ENCODE data around the gene PRPF40A. TPM values are rescaled to one million over a fixed set of nuclear protein-coding genes. Genes with fewer than 3 reads are reported as not detected.
"Not testable (repeated sequence)": the region's sequence is repeated elsewhere in the genome, so short reads cannot be mapped to it uniquely, and the experiment has no call there.

The PRPF40A gene
- total RNA-seq = 10 to 100 TPM; 59.4 to 73.3 TPM
- polyA plus RNA-seq = 10 to 100 TPM; 22.7 to 24.5 TPM
- long read RNA-seq, donor 1, partial matches to known transcripts = 73 of 114 reads
- long read RNA-seq, donor 1, other reads (novel, unspliced or antisense) = 41 of 114 reads
- long read RNA-seq, donor 2, partial matches to known transcripts = 8 of 18 reads
- long read RNA-seq, donor 2, other reads (novel, unspliced or antisense) = 10 of 18 reads

DNA sequence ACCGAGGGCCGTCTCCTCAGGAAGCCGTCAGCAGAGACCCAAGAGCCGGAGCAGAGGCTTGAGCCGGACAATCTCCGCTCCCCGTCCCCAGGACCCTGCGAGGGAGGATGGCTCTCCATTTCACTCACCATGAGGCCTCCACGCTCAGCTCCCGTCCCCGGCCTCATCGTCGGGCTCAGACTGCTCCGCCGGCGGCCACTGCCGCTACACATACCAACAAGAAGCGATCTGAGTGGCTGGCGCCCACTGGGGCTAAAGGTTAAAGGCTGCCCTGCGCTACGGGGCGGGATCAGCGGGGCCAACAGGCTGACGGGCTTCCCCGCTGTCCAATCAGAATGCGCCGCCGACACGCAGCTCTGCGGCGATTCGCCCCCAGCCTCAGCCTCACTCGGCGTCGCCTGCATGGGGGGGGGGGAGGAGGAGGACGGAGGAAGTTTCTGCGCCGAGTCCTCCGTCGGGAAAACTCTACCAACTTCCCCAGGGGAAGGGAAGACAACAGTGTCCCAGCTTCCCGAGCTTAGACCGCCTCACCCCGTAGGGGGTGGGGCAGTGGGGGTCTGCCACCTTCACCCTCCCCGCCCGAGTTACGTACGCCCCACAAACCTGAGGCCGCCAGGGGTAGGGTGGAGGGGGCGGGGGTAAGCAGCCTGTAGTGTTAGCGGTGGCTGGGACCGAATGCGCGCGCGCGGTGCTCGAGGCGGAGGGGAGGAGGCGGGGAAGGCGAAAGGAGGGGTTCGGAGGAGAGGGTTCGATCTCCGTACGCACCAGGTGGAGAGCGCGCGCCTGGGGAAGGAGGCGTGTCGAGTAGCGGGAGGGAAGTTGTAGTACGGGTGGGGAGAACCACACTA lies at the start of gene PRPF40A:
PRPF40A (minus strand) TSS at position 234 of the 848 bp plus-strand sequence; CDS start at position 212, 22 bp downstream.
- peaks cover 0 to 6% of the 10 kb centered on the region in 2 donors for H3K4me1 ChIP-seq (ENCODE audit: control insufficient read depth in 1 of 2, insufficient read depth in 2 of 2, low read length in 2 of 2)
- H3K4me3 ChIP-seq (ENCODE audit: low read length in 2 of 2) = peak within 1 kb of the TSS; percentile 77 to 91
- peak within 1 kb of the TSS; percentile 62 to 87 for H3K27ac ChIP-seq (ENCODE audit: low read depth in 1 of 2, low read length in 2 of 2)
- DNase-seq (peak; percentile 99 to 100), ATAC-seq (ENCODE audit: low FRiP score) (peak; percentile 97)
- WGBS, 2 donors = 0% methylated on average over 68 to 71 of the region's 71 CpGs
- H3K9me3 ChIP-seq (ENCODE audit: control insufficient read depth, low read length) = no peaks in the 10 kb centered on the region
- no peaks in the 10 kb centered on the region for H3K36me3 ChIP-seq (ENCODE audit: control insufficient read depth in 1 of 2, insufficient read depth in 2 of 2, low read length in 1 of 2)
- intact Hi-C loops (cut with DNase I) = loop anchor here in 1 of 2 donors (5.0 kb wide), 1 partner anchor 540 kb away; the partner anchor contains the start of gene STAM2
- H3K27me3 ChIP-seq (ENCODE audit: control insufficient read depth in 1 of 2, insufficient read depth in 2 of 2, low read length in 1 of 2) = no peaks in the 10 kb centered on the region

DNA sequence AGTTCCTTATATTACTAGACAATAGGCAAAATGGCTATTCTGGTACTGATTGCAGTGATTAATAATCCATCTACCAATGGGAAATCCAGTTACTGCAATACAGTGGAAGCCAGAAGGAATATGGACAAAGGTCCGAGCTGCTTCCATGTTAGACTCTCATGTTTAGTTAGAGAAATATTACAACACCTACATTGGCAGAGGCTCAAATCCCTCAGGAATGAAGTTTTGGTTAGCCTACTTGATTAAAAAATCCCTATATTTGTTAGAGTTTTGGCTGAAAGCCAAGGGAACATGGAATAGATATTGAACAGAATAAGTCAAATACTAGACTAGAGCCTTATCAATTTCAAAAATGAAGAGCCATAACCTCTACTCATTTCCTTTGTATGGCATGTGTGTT lies 49.7 kb upstream of the PRPF40A start:
- intact Hi-C loops (cut with DNase I) = no loop called here
- WGBS, 2 donors = 54 to 70% methylated on average over 1 of the region's 1 CpG
- H3K4me3 ChIP-seq (ENCODE audit: low read length in 2 of 2) = no peak overlapping the region
- H3K36me3 ChIP-seq (ENCODE audit: control insufficient read depth in 1 of 2, insufficient read depth in 2 of 2, low read length in 1 of 2) = peaks cover 0 to 3% of the 10 kb centered on the region in 2 donors
- H3K9me3 ChIP-seq (ENCODE audit: control insufficient read depth, low read length) = no peaks in the 10 kb centered on the region
- H3K27ac ChIP-seq (ENCODE audit: low read depth in 1 of 2, low read length in 2 of 2) = no peak overlapping the region
- ATAC-seq (ENCODE audit: low FRiP score) (no peak), DNase-seq (no peak)
- no peaks in the 10 kb centered on the region for H3K4me1 ChIP-seq (ENCODE audit: control insufficient read depth in 1 of 2, insufficient read depth in 2 of 2, low read length in 2 of 2)
- no peaks in the 10 kb centered on the region for H3K27me3 ChIP-seq (ENCODE audit: control insufficient read depth in 1 of 2, insufficient read depth in 2 of 2, low read length in 1 of 2)

- intact Hi-C loops (cut with DNase I) = no loop called here
- H3K4me1 ChIP-seq (ENCODE audit: control insufficient read depth in 1 of 2, insufficient read depth in 2 of 2, low read length in 2 of 2) = no peaks in the 10 kb centered on the region
- WGBS, 2 donors = 85 to 89% methylated on average over 1 of the region's 1 CpG
- peaks cover 0 to 3% of the 10 kb centered on the region in 2 donors for H3K36me3 ChIP-seq (ENCODE audit: control insufficient read depth in 1 of 2, insufficient read depth in 2 of 2, low read length in 1 of 2)
- DNase-seq (no peak), ATAC-seq (ENCODE audit: low FRiP score) (no peak)
- H3K27me3 ChIP-seq (ENCODE audit: control insufficient read depth in 1 of 2, insufficient read depth in 2 of 2, low read length in 1 of 2) = no peaks in the 10 kb centered on the region
- no peak overlapping the region for H3K4me3 ChIP-seq (ENCODE audit: low read length in 2 of 2)
- H3K27ac ChIP-seq (ENCODE audit: low read depth in 1 of 2, low read length in 2 of 2) = no peak overlapping the region
- no peaks in the 10 kb centered on the region for H3K9me3 ChIP-seq (ENCODE audit: control insufficient read depth, low read length)
Observed at GRCh38 chr2:152763651-152764050, 46.4 kb upstream of the PRPF40A start.

DNA sequence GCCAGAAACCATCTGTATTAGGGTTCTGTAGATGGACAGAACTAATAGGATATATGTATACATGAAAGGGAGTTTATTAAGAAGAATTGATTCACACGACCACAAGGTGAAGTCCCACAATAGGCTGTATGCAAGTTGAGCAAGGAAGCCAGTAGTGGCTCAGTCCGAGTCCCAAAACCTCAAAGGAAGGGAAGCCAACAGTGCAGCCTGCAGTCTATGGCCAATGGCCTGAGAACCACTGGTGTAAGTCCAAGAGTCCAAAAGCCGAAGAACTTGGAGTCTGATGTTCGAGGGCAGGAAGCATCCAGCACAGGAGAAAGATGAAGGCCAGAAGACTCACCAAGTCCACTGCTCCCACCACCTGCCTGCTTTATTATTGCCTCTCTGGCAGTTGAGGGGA lies 45.9 kb upstream of the PRPF40A start:
- H3K9me3 ChIP-seq (ENCODE audit: control insufficient read depth, low read length); H3K36me3 ChIP-seq (ENCODE audit: control insufficient read depth in 1 of 2, insufficient read depth in 2 of 2, low read length in 1 of 2); H3K27ac ChIP-seq (ENCODE audit: low read depth in 1 of 2, low read length in 2 of 2); H3K4me1 ChIP-seq (ENCODE audit: control insufficient read depth in 1 of 2, insufficient read depth in 2 of 2, low read length in 2 of 2); H3K4me3 ChIP-seq (ENCODE audit: low read length in 2 of 2); DNase-seq; H3K27me3 ChIP-seq (ENCODE audit: control insufficient read depth in 1 of 2, insufficient read depth in 2 of 2, low read length in 1 of 2); ATAC-seq (ENCODE audit: low FRiP score); intact Hi-C loops (cut with DNase I): not testable (repeated sequence)
- 83 to 87% methylated on average over 4 of the region's 4 CpGs for WGBS, 2 donors

GRCh38 chr2:152762202-152762601 lies 44.9 kb upstream of the PRPF40A start:
- Histone ChIP-seq H3K9me3 (ENCODE audit: control insufficient read depth, low read length) (no peaks in the 10 kb centered on the region), H3K4me1 (ENCODE audit: control insufficient read depth in 1 of 2, insufficient read depth in 2 of 2, low read length in 2 of 2) (no peaks in the 10 kb centered on the region), H3K36me3 (ENCODE audit: control insufficient read depth in 1 of 2, insufficient read depth in 2 of 2, low read length in 1 of 2) (peaks cover 0 to 3% of the 10 kb centered on the region in 2 donors), H3K27me3 (ENCODE audit: control insufficient read depth in 1 of 2, insufficient read depth in 2 of 2, low read length in 1 of 2) (no peaks in the 10 kb centered on the region), H3K27ac (ENCODE audit: low read depth in 1 of 2, low read length in 2 of 2) (no peak overlapping the region), H3K4me3 (ENCODE audit: low read length in 2 of 2) (no peak overlapping the region)
- peak; percentile 74 for ATAC-seq (ENCODE audit: low FRiP score)
- intact Hi-C loops (cut with DNase I) = no loop called here
- DNase-seq = no peak
- 34 to 53% methylated on average over 5 of the region's 5 CpGs for WGBS, 2 donors

- intact Hi-C loops (cut with DNase I) = no loop called here
- Histone ChIP-seq H3K27ac (ENCODE audit: low read depth in 1 of 2, low read length in 2 of 2) (no peak overlapping the region), H3K27me3 (ENCODE audit: control insufficient read depth in 1 of 2, insufficient read depth in 2 of 2, low read length in 1 of 2) (no peaks in the 10 kb centered on the region), H3K36me3 (ENCODE audit: control insufficient read depth in 1 of 2, insufficient read depth in 2 of 2, low read length in 1 of 2) (peaks cover 0 to 3% of the 10 kb centered on the region in 2 donors), H3K9me3 (ENCODE audit: control insufficient read depth, low read length) (no peaks in the 10 kb centered on the region), H3K4me3 (ENCODE audit: low read length in 2 of 2) (no peak overlapping the region), H3K4me1 (ENCODE audit: control insufficient read depth in 1 of 2, insufficient read depth in 2 of 2, low read length in 2 of 2) (no peaks in the 10 kb centered on the region)
- ATAC-seq (ENCODE audit: low FRiP score) (no peak), DNase-seq (no peak)
- WGBS, 2 donors = 83% methylated on average over 4 of the region's 4 CpGs
Observed at GRCh38 chr2:152761214-152761613, 44.0 kb upstream of the PRPF40A start.

- no peak overlapping the region for H3K27ac ChIP-seq (ENCODE audit: low read depth in 1 of 2, low read length in 2 of 2)
- ATAC-seq (ENCODE audit: low FRiP score) (no peak), DNase-seq (no peak)
- H3K9me3 ChIP-seq (ENCODE audit: control insufficient read depth, low read length) = no peaks in the 10 kb centered on the region
- H3K27me3 ChIP-seq (ENCODE audit: control insufficient read depth in 1 of 2, insufficient read depth in 2 of 2, low read length in 1 of 2) = no peaks in the 10 kb centered on the region
- peaks cover 3% of the 10 kb centered on the region in 2 donors for H3K36me3 ChIP-seq (ENCODE audit: control insufficient read depth in 1 of 2, insufficient read depth in 2 of 2, low read length in 1 of 2)
- intact Hi-C loops (cut with DNase I) = no loop called here
- 91 to 92% methylated on average over 6 of the region's 6 CpGs for WGBS, 2 donors
- no peaks in the 10 kb centered on the region for H3K4me1 ChIP-seq (ENCODE audit: control insufficient read depth in 1 of 2, insufficient read depth in 2 of 2, low read length in 2 of 2)
- no peak overlapping the region for H3K4me3 ChIP-seq (ENCODE audit: low read length in 2 of 2)
Observed at GRCh38 chr2:152759290-152760072, 42.2 kb upstream of the PRPF40A start.

DNA sequence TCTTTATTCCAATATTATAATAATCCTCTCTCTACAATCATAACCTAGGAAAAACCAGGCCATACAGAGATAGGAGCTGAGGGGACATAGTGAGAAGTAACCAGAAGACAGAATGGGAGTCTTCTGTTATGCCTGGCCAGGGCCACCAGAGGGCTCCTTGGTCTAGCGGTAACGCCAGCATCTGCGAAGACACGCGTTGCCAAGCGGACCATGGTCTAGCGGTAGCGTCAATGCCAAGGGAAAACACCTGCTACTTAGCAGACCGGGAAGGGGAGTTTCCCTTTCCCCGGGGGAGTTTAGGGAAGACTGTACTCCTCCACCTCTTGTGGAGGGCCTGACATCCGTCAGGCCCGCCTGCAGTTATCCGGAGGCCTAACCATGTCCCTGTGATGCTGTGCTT lies 37.8 kb upstream of the PRPF40A start:
- no peak overlapping the region for H3K4me3 ChIP-seq (ENCODE audit: low read length in 2 of 2)
- H3K9me3 ChIP-seq (ENCODE audit: control insufficient read depth, low read length) = no peaks in the 10 kb centered on the region
- no peak overlapping the region for H3K27ac ChIP-seq (ENCODE audit: low read depth in 1 of 2, low read length in 2 of 2)
- WGBS, 2 donors = 86 to 87% methylated on average over 13 of the region's 13 CpGs
- intact Hi-C loops (cut with DNase I) = no loop called here
- no peaks in the 10 kb centered on the region for H3K4me1 ChIP-seq (ENCODE audit: control insufficient read depth in 1 of 2, insufficient read depth in 2 of 2, low read length in 2 of 2)
- H3K27me3 ChIP-seq (ENCODE audit: control insufficient read depth in 1 of 2, insufficient read depth in 2 of 2, low read length in 1 of 2) = no peaks in the 10 kb centered on the region
- DNase-seq = no peak
- H3K36me3 ChIP-seq (ENCODE audit: control insufficient read depth in 1 of 2, insufficient read depth in 2 of 2, low read length in 1 of 2) = peaks cover 0 to 3% of the 10 kb centered on the region in 2 donors
- no peak for ATAC-seq (ENCODE audit: low FRiP score)
